ENCODE data around the gene SNTA1. TPM values are rescaled to one million over a fixed set of nuclear protein-coding genes. Genes with fewer than 3 reads are reported as not detected.

The SNTA1 gene
- total and polyA plus RNA-seq, 9 of the 15 experiments (the other 6 are each of a cell fraction or from before 2014, with no cell fraction given): 1.2 to 40.8 (median 20.3) TPM

DNA sequence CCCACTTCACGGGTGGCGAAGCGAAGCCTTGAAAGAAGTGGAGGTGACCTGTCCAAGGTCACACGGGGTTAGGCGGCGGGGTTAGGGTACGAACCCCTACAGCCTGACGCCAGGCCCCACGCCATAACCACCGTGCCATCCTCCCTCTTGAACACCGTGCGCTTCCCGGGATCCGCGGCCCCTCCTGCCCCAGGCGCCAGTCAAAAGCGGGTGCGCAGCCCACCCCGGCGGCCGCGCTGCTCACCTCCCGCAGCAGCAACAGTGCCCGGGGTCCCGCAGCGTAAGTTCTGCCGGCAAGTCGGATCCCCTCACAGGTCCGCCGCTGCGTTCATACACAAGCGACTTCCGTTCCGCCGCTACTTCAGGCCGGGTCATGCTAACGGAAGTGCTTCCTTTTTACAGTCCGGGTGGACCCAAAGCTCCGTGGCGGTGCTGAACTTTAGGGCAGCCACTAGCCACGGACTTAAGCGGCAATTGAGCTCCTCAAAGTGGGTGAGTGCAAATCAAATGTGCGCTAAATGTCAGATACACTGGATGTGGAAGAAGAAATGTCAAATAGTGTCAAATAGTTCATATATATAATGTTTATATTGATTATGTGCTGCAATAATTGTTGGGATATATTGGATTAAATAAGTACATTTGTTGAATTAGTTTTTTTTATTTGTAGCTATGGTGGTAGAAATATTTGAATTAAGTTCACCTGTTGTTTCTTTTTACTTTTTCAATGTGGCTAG is 42.2 kb downstream of the SNTA1 start, which contains the start of gene CDK5RAP1 (continued):
- TF ChIP-seq, protein P1, sequence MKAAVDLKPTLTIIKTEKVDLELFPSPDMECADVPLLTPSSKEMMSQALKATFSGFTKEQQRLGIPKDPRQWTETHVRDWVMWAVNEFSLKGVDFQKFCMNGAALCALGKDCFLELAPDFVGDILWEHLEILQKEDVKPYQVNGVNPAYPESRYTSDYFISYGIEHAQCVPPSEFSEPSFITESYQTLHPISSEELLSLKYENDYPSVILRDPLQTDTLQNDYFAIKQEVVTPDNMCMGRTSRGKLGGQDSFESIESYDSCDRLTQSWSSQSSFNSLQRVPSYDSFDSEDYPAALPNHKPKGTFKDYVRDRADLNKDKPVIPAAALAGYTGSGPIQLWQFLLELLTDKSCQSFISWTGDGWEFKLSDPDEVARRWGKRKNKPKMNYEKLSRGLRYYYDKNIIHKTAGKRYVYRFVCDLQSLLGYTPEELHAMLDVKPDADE (conservative IDR thresholded peaks at IDR 0.05; ENCODE audit: control insufficient read depth, low read depth, low read length): peak; percentile 36; the same call in 1 of the 2 replicates
- TF ChIP-seq ZNF121 (CRISPR knock-in tag; conservative IDR thresholded peaks at IDR 0.05): no peak
- no peak for TF ChIP-seq HEY1 (CRISPR knock-in tag; IDR thresholded peaks at IDR 0.05; ENCODE audit: borderline replicate concordance)
- no peak; the same call in 1 of the 2 replicates for TF ChIP-seq L3MBTL2 (IDR thresholded peaks at IDR 0.05)
- TF ChIP-seq MEF2A (IDR thresholded peaks at IDR 0.05; ENCODE audit: control insufficient read depth, low read depth, low read length): 0 out of 2 replicates have a peak, but pooled peaks have one; percentile 45
- TF ChIP-seq SETDB1 (IDR thresholded peaks at IDR 0.05; ENCODE audit: low read length): no peak
- peak; percentile 86 to 87 for TF ChIP-seq FOXK2 (conservative IDR thresholded peaks at IDR 0.05 in 1 of 2, IDR thresholded peaks at IDR 0.05 in 1 of 2; ENCODE audit: low read depth in 2 of 2)
- no peak for TF ChIP-seq HSF4 (CRISPR knock-in tag; IDR thresholded peaks at IDR 0.05; ENCODE audit: borderline replicate concordance)
- TF ChIP-seq, protein P2, sequence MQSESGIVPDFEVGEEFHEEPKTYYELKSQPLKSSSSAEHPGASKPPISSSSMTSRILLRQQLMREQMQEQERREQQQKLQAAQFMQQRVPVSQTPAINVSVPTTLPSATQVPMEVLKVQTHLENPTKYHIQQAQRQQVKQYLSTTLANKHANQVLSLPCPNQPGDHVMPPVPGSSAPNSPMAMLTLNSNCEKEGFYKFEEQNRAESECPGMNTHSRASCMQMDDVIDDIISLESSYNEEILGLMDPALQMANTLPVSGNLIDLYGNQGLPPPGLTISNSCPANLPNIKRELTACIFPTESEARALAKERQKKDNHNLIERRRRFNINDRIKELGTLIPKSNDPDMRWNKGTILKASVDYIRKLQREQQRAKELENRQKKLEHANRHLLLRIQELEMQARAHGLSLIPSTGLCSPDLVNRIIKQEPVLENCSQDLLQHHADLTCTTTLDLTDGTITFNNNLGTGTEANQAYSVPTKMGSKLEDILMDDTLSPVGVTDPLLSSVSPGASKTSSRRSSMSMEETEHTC (IDR thresholded peaks at IDR 0.05): no peak
- TF ChIP-seq, protein P3, sequence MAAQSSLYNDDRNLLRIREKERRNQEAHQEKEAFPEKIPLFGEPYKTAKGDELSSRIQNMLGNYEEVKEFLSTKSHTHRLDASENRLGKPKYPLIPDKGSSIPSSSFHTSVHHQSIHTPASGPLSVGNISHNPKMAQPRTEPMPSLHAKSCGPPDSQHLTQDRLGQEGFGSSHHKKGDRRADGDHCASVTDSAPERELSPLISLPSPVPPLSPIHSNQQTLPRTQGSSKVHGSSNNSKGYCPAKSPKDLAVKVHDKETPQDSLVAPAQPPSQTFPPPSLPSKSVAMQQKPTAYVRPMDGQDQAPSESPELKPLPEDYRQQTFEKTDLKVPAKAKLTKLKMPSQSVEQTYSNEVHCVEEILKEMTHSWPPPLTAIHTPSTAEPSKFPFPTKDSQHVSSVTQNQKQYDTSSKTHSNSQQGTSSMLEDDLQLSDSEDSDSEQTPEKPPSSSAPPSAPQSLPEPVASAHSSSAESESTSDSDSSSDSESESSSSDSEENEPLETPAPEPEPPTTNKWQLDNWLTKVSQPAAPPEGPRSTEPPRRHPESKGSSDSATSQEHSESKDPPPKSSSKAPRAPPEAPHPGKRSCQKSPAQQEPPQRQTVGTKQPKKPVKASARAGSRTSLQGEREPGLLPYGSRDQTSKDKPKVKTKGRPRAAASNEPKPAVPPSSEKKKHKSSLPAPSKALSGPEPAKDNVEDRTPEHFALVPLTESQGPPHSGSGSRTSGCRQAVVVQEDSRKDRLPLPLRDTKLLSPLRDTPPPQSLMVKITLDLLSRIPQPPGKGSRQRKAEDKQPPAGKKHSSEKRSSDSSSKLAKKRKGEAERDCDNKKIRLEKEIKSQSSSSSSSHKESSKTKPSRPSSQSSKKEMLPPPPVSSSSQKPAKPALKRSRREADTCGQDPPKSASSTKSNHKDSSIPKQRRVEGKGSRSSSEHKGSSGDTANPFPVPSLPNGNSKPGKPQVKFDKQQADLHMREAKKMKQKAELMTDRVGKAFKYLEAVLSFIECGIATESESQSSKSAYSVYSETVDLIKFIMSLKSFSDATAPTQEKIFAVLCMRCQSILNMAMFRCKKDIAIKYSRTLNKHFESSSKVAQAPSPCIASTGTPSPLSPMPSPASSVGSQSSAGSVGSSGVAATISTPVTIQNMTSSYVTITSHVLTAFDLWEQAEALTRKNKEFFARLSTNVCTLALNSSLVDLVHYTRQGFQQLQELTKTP (IDR thresholded peaks at IDR 0.05; ENCODE audit: low read depth in 1 of 2, partially characterized antibody in 2 of 2): no peak
- TF ChIP-seq, protein P4, sequence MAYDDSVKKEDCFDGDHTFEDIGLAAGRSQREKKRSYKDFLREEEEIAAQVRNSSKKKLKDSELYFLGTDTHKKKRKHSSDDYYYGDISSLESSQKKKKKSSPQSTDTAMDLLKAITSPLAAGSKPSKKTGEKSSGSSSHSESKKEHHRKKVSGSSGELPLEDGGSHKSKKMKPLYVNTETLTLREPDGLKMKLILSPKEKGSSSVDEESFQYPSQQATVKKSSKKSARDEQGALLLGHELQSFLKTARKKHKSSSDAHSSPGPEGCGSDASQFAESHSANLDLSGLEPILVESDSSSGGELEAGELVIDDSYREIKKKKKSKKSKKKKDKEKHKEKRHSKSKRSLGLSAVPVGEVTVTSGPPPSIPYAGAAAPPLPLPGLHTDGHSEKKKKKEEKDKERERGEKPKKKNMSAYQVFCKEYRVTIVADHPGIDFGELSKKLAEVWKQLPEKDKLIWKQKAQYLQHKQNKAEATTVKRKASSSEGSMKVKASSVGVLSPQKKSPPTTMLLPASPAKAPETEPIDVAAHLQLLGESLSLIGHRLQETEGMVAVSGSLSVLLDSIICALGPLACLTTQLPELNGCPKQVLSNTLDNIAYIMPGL (CRISPR knock-in tag; IDR thresholded peaks at IDR 0.05): peak; percentile 41; the same call in 1 of the 2 replicates
- no peak for TF ChIP-seq KLF10 (CRISPR knock-in tag; IDR thresholded peaks at IDR 0.05)
- TF ChIP-seq NR3C1 (CRISPR knock-in tag; IDR thresholded peaks at IDR 0.05): no peak
- peak; percentile 80; the same call in 1 of the 2 replicates for TF ChIP-seq CTBP1 (IDR thresholded peaks at IDR 0.05; ENCODE audit: borderline replicate concordance)
- TF ChIP-seq, protein P5, sequence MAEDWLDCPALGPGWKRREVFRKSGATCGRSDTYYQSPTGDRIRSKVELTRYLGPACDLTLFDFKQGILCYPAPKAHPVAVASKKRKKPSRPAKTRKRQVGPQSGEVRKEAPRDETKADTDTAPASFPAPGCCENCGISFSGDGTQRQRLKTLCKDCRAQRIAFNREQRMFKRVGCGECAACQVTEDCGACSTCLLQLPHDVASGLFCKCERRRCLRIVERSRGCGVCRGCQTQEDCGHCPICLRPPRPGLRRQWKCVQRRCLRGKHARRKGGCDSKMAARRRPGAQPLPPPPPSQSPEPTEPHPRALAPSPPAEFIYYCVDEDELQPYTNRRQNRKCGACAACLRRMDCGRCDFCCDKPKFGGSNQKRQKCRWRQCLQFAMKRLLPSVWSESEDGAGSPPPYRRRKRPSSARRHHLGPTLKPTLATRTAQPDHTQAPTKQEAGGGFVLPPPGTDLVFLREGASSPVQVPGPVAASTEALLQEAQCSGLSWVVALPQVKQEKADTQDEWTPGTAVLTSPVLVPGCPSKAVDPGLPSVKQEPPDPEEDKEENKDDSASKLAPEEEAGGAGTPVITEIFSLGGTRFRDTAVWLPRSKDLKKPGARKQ (CRISPR knock-in tag; IDR thresholded peaks at IDR 0.05): no peak
- no peak for TF ChIP-seq HOXB6 (CRISPR knock-in tag; IDR thresholded peaks at IDR 0.05; ENCODE audit: borderline replicate concordance)
- TF ChIP-seq ILF3 (IDR thresholded peaks at IDR 0.05; ENCODE audit: borderline replicate concordance): no peak
